ENCODE measurements around the gene GADD45B.

- no peak for TF ChIP-seq CTCF (conservative IDR thresholded peaks at IDR 0.05; ENCODE audit: low read depth, low read length)
- TF ChIP-seq CHD1 (IDR thresholded peaks at IDR 0.05; ENCODE audit: low read depth, low read length): no peak
Observed at GRCh38 chr19:2495130-2495641, 19.3 kb downstream of the GADD45B start.

Data from IMR-90 (cell line).